Epithelial cell of prostate (primary cell): ENCODE results near the gene KRT36.

Source experiments
- DNase-seq: peaks from one replicate; pipeline ENCODE4 v3.0.0-alpha.2; 2011; ENCODE audit warnings: low read depth, low spot score
- H3K27ac ChIP-seq: fragments of 450-650 bp; 2 replicates; pipeline ENCODE4 v1.5.1; 2017; ENCODE audit warnings: mild to moderate bottlenecking

Gene KRT36

GRCh38 chr17:41489531-41489930, at the start of gene KRT36:
TSS of gene KRT36 (minus strand) at chr17:41489910. CDS start at chr17:41489864, 46 bp downstream.
- H3K27ac ChIP-seq = no peak within 1 kb of the TSS
- no peak for DNase-seq

GRCh38 chr17:41539071-41539492, 49.4 kb upstream of the KRT36 start:
- H3K27ac ChIP-seq = peak overlapping the region; percentile 66
- DNase-seq = no peak

- peak overlapping the region; percentile 66 for H3K27ac ChIP-seq
- no peak for DNase-seq
Observed at GRCh38 chr17:41538565-41538991, 48.9 kb upstream of the KRT36 start.

GRCh38 chr17:41537990-41538389, 48.3 kb upstream of the KRT36 start:
- no peak for DNase-seq
- H3K27ac ChIP-seq = peak overlapping the region; percentile 66

GRCh38 chr17:41537614-41537954, 47.9 kb upstream of the KRT36 start:
- DNase-seq = no peak
- H3K27ac ChIP-seq = peak overlapping the region; percentile 66

- DNase-seq = no peak
- peak overlapping the region; percentile 66 for H3K27ac ChIP-seq
Observed at GRCh38 chr17:41536741-41537613, 47.3 kb upstream of the KRT36 start.

GRCh38 chr17:41535764-41536481, 46.2 kb upstream of the KRT36 start:
- no peak overlapping the region for H3K27ac ChIP-seq
- no peak for DNase-seq

- DNase-seq = no peak
- no peak overlapping the region for H3K27ac ChIP-seq
Observed at GRCh38 chr17:41534899-41535546, 45.3 kb upstream of the KRT36 start.

- no peak for DNase-seq
- no peak overlapping the region for H3K27ac ChIP-seq
Observed at GRCh38 chr17:41533613-41534012, 43.9 kb upstream of the KRT36 start.

- H3K27ac ChIP-seq = no peak overlapping the region
- DNase-seq = no peak
Observed at GRCh38 chr17:41532947-41533570, 43.3 kb upstream of the KRT36 start.

- no peak overlapping the region for H3K27ac ChIP-seq
- DNase-seq = no peak
Observed at GRCh38 chr17:41531993-41532392, 42.3 kb upstream of the KRT36 start.

- no peak for DNase-seq
- H3K27ac ChIP-seq = peak overlapping the region; percentile 98
Observed at GRCh38 chr17:41530062-41531048, 40.6 kb upstream of the KRT36 start.

GRCh38 chr17:41529491-41529915, 39.8 kb upstream of the KRT36 start:
- no peak for DNase-seq
- peak overlapping the region; percentile 98 for H3K27ac ChIP-seq

GRCh38 chr17:41528959-41529353, 39.2 kb upstream of the KRT36 start:
- DNase-seq = no peak

GRCh38 chr17:41527063-41528023, 37.6 kb upstream of the KRT36 start:
- H3K27ac ChIP-seq = peak overlapping the region; percentile 98
- DNase-seq = no peak

More at GRCh38 chr17:41528959-41529353, 39.2 kb upstream of the KRT36 start:
- H3K27ac ChIP-seq = peak overlapping the region; percentile 98

GRCh38 chr17:41524261-41524660, 34.6 kb upstream of the KRT36 start:
- no peak for DNase-seq
- H3K27ac ChIP-seq = peak overlapping the region; percentile 98

- H3K27ac ChIP-seq = peak overlapping the region; percentile 98
- DNase-seq = no peak
Observed at GRCh38 chr17:41523787-41524186, 34.1 kb upstream of the KRT36 start.

GRCh38 chr17:41523225-41523593, 33.5 kb upstream of the KRT36 start:
- DNase-seq = no peak
- peak overlapping the region; percentile 98 for H3K27ac ChIP-seq
